ENCODE results near the gene NEU1. TPM values are rescaled to one million over a fixed set of nuclear protein-coding genes. Genes with fewer than 3 reads are reported as not detected.

NEU1 gene
- total RNA-seq, 1 donor from 2014 or later, result 26.0 TPM

DNA sequence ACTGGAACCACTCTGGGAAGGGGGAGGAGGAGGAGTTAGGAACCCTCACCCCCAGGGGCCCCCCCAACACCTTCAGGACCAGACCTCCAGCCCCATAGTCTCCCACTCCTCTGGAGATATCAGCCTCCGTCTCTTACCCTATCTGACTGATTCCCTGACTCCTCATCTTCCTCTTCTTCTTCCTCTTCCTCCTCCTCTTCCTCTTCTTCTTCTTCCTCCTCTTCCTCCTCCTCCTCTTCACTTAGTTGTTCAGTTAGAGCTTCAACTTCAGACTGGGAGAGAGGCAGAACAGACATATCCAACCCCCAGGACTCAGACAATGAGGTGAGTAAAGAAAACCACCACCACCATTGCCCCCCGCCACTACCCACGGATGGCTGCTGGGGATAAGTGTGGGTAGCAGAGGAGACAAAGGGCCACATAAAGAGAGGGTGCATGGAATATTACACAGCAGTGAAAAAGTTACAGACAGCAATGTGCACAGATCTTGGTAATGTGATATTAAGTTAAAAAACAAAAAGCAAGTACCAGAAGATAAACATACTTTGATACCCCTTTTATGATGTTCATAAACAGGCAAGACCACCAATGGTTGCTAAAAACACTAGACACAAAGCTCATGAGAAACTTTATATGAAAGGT is 26.8 kb upstream of the NEU1 start:
- Histone ChIP-seq H3K27ac (no peak overlapping the region), H3K9me3 (no peaks in the 10 kb centered on the region), H3K4me3 (no peak overlapping the region), H3K36me3 (peaks cover 0 to 91% of the 10 kb centered on the region in 2 donors), H3K4me1 (no peaks in the 10 kb centered on the region), H3K27me3 (no peaks in the 10 kb centered on the region)
- TF ChIP-seq POLR2A (IDR thresholded peaks at IDR 0.05), result no peak
- TF ChIP-seq POLR2AphosphoS5 (IDR thresholded peaks at IDR 0.05; ENCODE audit: insufficient read depth in 1 of 2, low read depth in 1 of 2), result no peak
- TF ChIP-seq CTCF (IDR thresholded peaks at IDR 0.05), result no peak
- intact Hi-C loops (cut with DNase I), result no loop called here
- DNase-seq (ENCODE audit: extremely low spot score in 2 of 2), result no peak

GRCh38 chr6:31888276-31889258 is 25.9 kb upstream of the NEU1 start:
- Histone ChIP-seq H3K4me3 (no peak overlapping the region), H3K36me3 (peaks cover 0 to 91% of the 10 kb centered on the region in 2 donors), H3K9me3 (no peaks in the 10 kb centered on the region), H3K27me3 (no peaks in the 10 kb centered on the region), H3K27ac (no peak overlapping the region), H3K4me1 (no peaks in the 10 kb centered on the region)
- DNase-seq (ENCODE audit: extremely low spot score in 2 of 2), result peak in 1 of 2 donors; percentile 89
- intact Hi-C loops (cut with DNase I), result no loop called here
- TF ChIP-seq CTCF (IDR thresholded peaks at IDR 0.05), result peak in 1 of 3 experiments; percentile 16
- no peak for TF ChIP-seq POLR2A (IDR thresholded peaks at IDR 0.05)

DNA sequence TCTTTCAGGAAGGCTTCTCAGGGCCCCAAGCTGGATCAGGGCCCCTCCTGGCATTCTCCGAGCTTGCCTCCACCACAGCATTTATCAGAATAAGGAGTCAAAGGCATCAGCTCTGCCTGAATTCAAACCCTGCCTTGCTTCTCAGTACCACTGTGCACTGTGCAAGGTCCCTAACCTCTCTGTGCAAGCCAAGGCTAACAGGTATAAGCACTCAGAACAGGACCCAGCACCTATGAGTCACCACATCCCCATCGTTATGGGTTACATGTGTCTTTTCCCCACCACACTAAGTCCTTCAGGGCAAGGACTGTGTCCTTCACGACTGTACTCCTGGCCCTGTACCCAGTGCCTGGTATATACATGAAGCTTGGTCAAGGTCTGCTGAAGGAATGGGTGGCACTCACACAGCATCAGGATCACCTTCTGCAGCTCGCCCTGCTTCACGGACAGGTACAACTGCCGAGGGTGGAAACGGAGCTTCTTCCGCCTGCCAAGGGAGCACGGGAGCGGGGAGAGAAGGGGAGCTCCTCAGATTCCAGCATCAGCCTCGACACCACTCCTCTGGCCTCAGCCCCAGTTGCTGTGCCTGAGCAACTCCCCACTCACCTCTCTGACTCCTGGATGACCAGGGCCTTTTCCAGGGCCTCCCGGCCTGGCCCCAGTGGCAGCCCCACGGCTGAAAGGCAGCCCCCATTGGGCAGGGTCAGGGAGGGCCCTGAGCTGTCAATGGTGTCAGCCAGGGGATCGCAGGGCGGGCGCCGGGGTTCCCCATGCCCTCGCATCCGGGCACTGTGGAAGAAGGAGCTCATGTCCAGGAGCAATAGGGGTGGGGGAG is 24.8 kb upstream of the NEU1 start:
- peaks cover 0 to 93% of the 10 kb centered on the region in 2 donors for H3K36me3 ChIP-seq
- H3K27me3 ChIP-seq, result no peaks in the 10 kb centered on the region
- intact Hi-C loops (cut with DNase I), result no loop called here
- no peak overlapping the region for H3K4me3 ChIP-seq
- DNase-seq (ENCODE audit: extremely low spot score in 2 of 2), result peak in 1 of 2 donors; percentile 87
- no peaks in the 10 kb centered on the region for H3K4me1 ChIP-seq
- no peak for TF ChIP-seq POLR2AphosphoS5 (IDR thresholded peaks at IDR 0.05; ENCODE audit: insufficient read depth in 1 of 2, low read depth in 1 of 2)
- TF ChIP-seq CTCF (IDR thresholded peaks at IDR 0.05), result no peak
- TF ChIP-seq POLR2A (IDR thresholded peaks at IDR 0.05), result no peak
- H3K9me3 ChIP-seq, result no peaks in the 10 kb centered on the region
- no peak overlapping the region for H3K27ac ChIP-seq

DNA sequence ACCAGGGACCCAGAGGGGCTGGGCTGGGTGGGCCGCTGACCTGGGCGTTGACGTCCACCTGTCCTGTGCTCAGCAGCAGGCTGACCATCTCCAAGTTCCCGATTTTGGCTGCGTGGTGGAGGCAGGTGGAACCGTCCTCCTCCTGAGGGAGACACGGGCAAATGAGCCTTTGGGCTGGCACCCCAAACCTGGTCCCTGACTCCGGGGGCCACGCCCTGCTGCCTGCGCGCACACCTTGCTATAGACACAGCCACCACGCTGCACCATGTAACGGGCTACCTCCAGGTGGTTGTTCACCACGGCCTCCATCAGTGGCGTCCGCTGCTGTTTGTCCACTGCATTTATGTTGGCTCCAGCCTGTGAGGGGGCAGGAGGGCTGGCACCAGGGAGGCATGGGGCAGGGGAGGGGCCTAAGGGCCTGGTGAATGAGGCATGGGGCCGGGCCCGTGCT is 23.9 kb upstream of the NEU1 start:
- peaks cover 0 to 94% of the 10 kb centered on the region in 2 donors for H3K36me3 ChIP-seq
- no peak overlapping the region for H3K27ac ChIP-seq
- no peaks in the 10 kb centered on the region for H3K4me1 ChIP-seq
- no peak for DNase-seq (ENCODE audit: extremely low spot score in 2 of 2)
- intact Hi-C loops (cut with DNase I), result no loop called here
- TF ChIP-seq CTCF (IDR thresholded peaks at IDR 0.05) (no peak), POLR2A (IDR thresholded peaks at IDR 0.05) (no peak)
- no peaks in the 10 kb centered on the region for H3K27me3 ChIP-seq
- no peaks in the 10 kb centered on the region for H3K9me3 ChIP-seq
- H3K4me3 ChIP-seq, result no peak overlapping the region

Data from vagina (tissue), 2 donors.